GM18526 (cell line): ENCODE measurements around the gene MRC2.

Experiments used
- POLR2A ChIP-seq: IDR thresholded peaks from 3 replicates; pipeline ENCODE4 v1.6.1; 2011; ENCODE audit not compliant: insufficient read length; ENCODE audit errors: extremely low read depth

The MRC2 gene

GRCh38 chr17:62723842-62724241 lies 96.4 kb downstream of the MRC2 start:
- TF ChIP-seq POLR2A = no peak

- TF ChIP-seq POLR2A = no peak
Measured at GRCh38 chr17:62724398-62725146, 97.1 kb downstream of the MRC2 start.

- no peak for TF ChIP-seq POLR2A
Measured at GRCh38 chr17:62725791-62726249, 98.3 kb downstream of the MRC2 start.

- TF ChIP-seq POLR2A = no peak
Measured at GRCh38 chr17:62727916-62728672, 100.6 kb downstream of the MRC2 start.

- no peak for TF ChIP-seq POLR2A
Measured at GRCh38 chr17:62732125-62732524, 104.7 kb downstream of the MRC2 start.

- no peak for TF ChIP-seq POLR2A
Measured at GRCh38 chr17:62735044-62735651, 107.7 kb downstream of the MRC2 start.

- TF ChIP-seq POLR2A = no peak
Measured at GRCh38 chr17:62737513-62737912, 110.0 kb downstream of the MRC2 start.

GRCh38 chr17:62738281-62738680 lies 110.8 kb downstream of the MRC2 start:
- TF ChIP-seq POLR2A = no peak

- no peak for TF ChIP-seq POLR2A
Measured at GRCh38 chr17:62739645-62740388, 112.3 kb downstream of the MRC2 start.

- no peak for TF ChIP-seq POLR2A
Measured at GRCh38 chr17:62741290-62741689, 113.8 kb downstream of the MRC2 start.
